DMS53 (cell line): ENCODE measurements around the gene RADIL.

Experiments used
- DNase-seq: peaks from one replicate; lab custom pipeline; 2025; lab: John Stamatoyannopoulos, UW

The RADIL gene

GRCh38 chr7:4882169-4883032 lies 1.1 kb downstream of the RADIL start:
- DNase-seq = peak; percentile 56

GRCh38 chr7:4880218-4880617 lies 3.3 kb downstream of the RADIL start:
- peak; percentile 62 for DNase-seq

- DNase-seq = peak; percentile 26
Observed at GRCh38 chr7:4879396-4880081, 4.0 kb downstream of the RADIL start.

GRCh38 chr7:4878336-4879335 lies 4.9 kb downstream of the RADIL start:
- no peak for DNase-seq

GRCh38 chr7:4876586-4876985 lies 6.9 kb downstream of the RADIL start:
- DNase-seq = no peak

GRCh38 chr7:4875391-4875790 lies 8.1 kb downstream of the RADIL start:
- no peak for DNase-seq

GRCh38 chr7:4873071-4873944 lies 10.2 kb downstream of the RADIL start:
- no peak for DNase-seq

- DNase-seq = no peak
Observed at GRCh38 chr7:4871930-4872675, 11.4 kb downstream of the RADIL start.

GRCh38 chr7:4871056-4871680 lies 12.3 kb downstream of the RADIL start:
- DNase-seq = no peak

- no peak for DNase-seq
Observed at GRCh38 chr7:4868493-4868892, 15.0 kb downstream of the RADIL start.

- DNase-seq = no peak
Observed at GRCh38 chr7:4866528-4867496, 16.7 kb downstream of the RADIL start.

GRCh38 chr7:4862156-4862555 lies 21.4 kb downstream of the RADIL start:
- no peak for DNase-seq

- DNase-seq = no peak
Observed at GRCh38 chr7:4861673-4862072, 21.8 kb downstream of the RADIL start, which contains the start of gene PAPOLB. TSS of gene PAPOLB (minus strand) at chr7:4862030. CDS start at chr7:4861810, 220 bp downstream.

GRCh38 chr7:4861227-4861626 lies 22.3 kb downstream of the RADIL start:
- no peak for DNase-seq

GRCh38 chr7:4857189-4857588 lies 26.3 kb downstream of the RADIL start:
- peak; percentile 43 for DNase-seq

- DNase-seq = peak; percentile 94
Observed at GRCh38 chr7:4856336-4857057, 27.0 kb downstream of the RADIL start.

GRCh38 chr7:4854916-4855315 lies 28.6 kb downstream of the RADIL start:
- no peak for DNase-seq
